DOHH2 (cell line): Measurements from ENCODE around the gene TRIP10.

Source experiments
- H3F3A ChIP-seq: fragments of 200-600 bp; sonication (generic), shearing (Covaris generic); 2 replicates; pipeline ENCODE4 v1.6.0; 2016; ENCODE audit warnings: antibody characterized with exemption, mild to moderate bottlenecking; ENCODE audit not compliant: control insufficient read depth, insufficient read depth
- H3K27ac ChIP-seq: fragments of 200-600 bp; sonication (generic); 2 replicates; pipeline ENCODE4 v1.5.1; 2014; ENCODE audit warnings: low read depth, mild to moderate bottlenecking, low read length, moderate library complexity
- H3K27me3 ChIP-seq: fragments of 200-600 bp; sonication (generic); 2 replicates; pipeline ENCODE4 v1.6.1; 2014; ENCODE audit warnings: mild to moderate bottlenecking, low read length, mixed read lengths; ENCODE audit not compliant: control insufficient read depth
- H3K36me3 ChIP-seq: fragments of 200-600 bp; sonication (generic); 2 replicates; pipeline ENCODE4 v1.6.1; 2014; ENCODE audit warnings: mild to moderate bottlenecking, low read length, moderate library complexity, mixed read lengths; ENCODE audit not compliant: control insufficient read depth
- H3K4me1 ChIP-seq: fragments of 200-600 bp; sonication (generic); 2 replicates; pipeline ENCODE4 v1.6.1; 2014; ENCODE audit warnings: mild to moderate bottlenecking, low read length, mixed read lengths; ENCODE audit not compliant: control insufficient read depth
- H3K4me2 ChIP-seq: fragments of 200-600 bp; sonication (generic); 2 replicates; pipeline ENCODE4 v1.6.0; 2014; ENCODE audit warnings: mild to moderate bottlenecking, low read length, moderate library complexity
- H3K4me3 ChIP-seq: fragments of 200-600 bp; sonication (generic); 2 replicates; pipeline ENCODE4 v1.5.1; 2014; ENCODE audit warnings: mild to moderate bottlenecking, low read length, mixed read lengths
- H3K79me2 ChIP-seq: fragments of 200-600 bp; sonication (generic); 2 replicates; pipeline ENCODE4 v1.6.1; 2014; ENCODE audit warnings: mild to moderate bottlenecking, low read length, mixed read lengths; ENCODE audit not compliant: control insufficient read depth
- H3K9me2 ChIP-seq: fragments of 200-600 bp; sonication (generic); replicated peaks from 2 replicates; pipeline ENCODE4 v1.6.1; 2014; ENCODE audit warnings: mild to moderate bottlenecking, low read length, mixed read lengths; ENCODE audit not compliant: control insufficient read depth
- H3K9me3 ChIP-seq: fragments of 200-600 bp; sonication (generic); 2 replicates; pipeline ENCODE4 v1.6.1; 2014; ENCODE audit warnings: antibody characterized with exemption, low read length, mixed read lengths; ENCODE audit not compliant: control insufficient read depth, insufficient read depth
- H4K20me1 ChIP-seq: fragments of 200-600 bp; sonication (generic); 2 replicates; pipeline ENCODE4 v1.6.0; 2014; ENCODE audit warnings: low read depth, mild to moderate bottlenecking, antibody characterized with exemption, low read length, moderate library complexity; ENCODE audit not compliant: control insufficient read depth, insufficient read depth
- CTCF ChIP-seq: fragments of 200-600 bp; sonication (generic); IDR thresholded peaks from one replicate; pipeline ENCODE4 v1.5.1; 2014; ENCODE audit warnings: antibody characterized with exemption, mild to moderate bottlenecking, low read depth, low read length; ENCODE audit not compliant: poor library complexity, severe bottlenecking
- EZH2phosphoT487 ChIP-seq: fragments of 200-600 bp; sonication (generic); IDR thresholded peaks from 2 replicates; pipeline ENCODE4 v1.6.1; 2017; ENCODE audit warnings: borderline replicate concordance, mild to moderate bottlenecking, antibody characterized with exemption, low read length, moderate library complexity, mixed read lengths

Gene TRIP10

DNA sequence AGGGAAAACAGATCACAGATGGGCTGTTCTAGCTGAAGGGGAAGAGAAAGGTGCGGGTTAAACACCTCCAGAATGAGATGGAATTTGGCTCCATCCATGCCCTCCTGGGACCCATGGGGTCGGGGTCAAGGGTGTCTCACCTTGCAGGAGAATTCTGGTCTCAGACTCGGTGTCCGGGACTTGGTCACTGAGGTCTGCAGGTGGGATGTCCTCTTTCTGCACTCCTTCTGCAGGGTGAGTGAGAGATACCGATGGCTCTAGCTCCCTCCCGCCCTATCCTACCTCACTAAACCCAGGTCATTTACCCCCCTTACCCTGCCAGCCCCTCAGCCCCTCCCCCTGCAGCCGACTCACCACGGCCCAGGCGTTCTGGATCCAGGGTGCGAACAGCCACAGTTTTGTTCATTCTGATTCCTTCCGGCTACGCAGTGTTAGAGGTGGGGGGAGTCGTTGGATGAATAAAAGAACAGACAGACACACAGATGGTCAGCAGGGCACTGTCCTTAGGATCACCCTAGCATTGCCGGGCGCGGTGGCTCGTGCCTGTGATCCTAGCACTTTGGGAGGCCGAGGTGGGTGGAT is 43.1 kb upstream of the TRIP10 start:
- Histone ChIP-seq H3K27me3 (no peaks in the 10 kb centered on the region), H3K9me3 (no peaks in the 10 kb centered on the region), H4K20me1 (no peaks in the 10 kb centered on the region), H3K79me2 (no peaks in the 10 kb centered on the region), H3K27ac (no peak overlapping the region), H3K4me1 (no peaks in the 10 kb centered on the region), H3K36me3 (no peaks in the 10 kb centered on the region), H3K4me3 (no peak overlapping the region), H3K4me2 (no peak overlapping the region), H3K9me2 (no peaks in the 10 kb centered on the region), H3F3A (no peaks in the 10 kb centered on the region)
- no peak for TF ChIP-seq CTCF
- TF ChIP-seq EZH2phosphoT487, result no peak

DNA sequence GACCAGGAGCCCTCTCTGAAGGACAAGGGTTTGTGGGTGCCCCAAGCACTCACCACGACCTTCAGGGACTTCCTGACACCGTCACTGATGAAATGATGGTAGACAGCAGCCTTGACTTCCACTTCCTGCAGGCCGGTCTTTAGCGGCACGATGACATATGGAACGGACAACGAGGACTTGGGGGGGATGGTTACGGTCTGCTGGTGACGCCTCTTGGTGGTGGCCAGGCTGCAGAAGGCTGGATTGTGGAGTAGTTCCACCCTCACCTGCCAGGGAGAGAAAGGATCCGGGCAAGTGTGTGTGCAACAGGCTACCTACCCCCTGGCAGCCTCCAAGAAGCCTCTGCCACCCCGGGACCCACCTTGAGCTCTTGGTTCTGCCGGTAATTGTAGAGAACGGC is 42.2 kb upstream of the TRIP10 start:
- Histone ChIP-seq H4K20me1 (no peaks in the 10 kb centered on the region), H3K4me3 (no peak overlapping the region), H3F3A (no peaks in the 10 kb centered on the region), H3K79me2 (no peaks in the 10 kb centered on the region), H3K9me2 (no peaks in the 10 kb centered on the region), H3K27me3 (no peaks in the 10 kb centered on the region), H3K4me1 (no peaks in the 10 kb centered on the region), H3K36me3 (no peaks in the 10 kb centered on the region), H3K9me3 (no peaks in the 10 kb centered on the region), H3K27ac (no peak overlapping the region), H3K4me2 (no peak overlapping the region)
- TF ChIP-seq CTCF, result no peak
- no peak for TF ChIP-seq EZH2phosphoT487

DNA sequence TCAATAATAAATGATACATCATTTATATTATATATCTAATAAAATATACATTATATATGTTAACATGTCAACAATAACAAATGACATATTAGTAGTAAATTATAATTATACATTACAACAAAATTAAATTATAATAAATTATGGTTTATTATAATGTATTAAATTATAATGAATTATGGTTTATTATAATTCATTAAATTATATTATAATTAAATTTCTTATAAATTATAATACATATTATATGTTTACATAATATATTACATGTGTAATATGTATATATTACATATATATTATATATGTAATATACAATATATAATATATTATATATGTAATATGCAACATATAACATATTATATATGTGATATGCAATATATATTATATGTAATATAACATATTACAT is 39.5 kb upstream of the TRIP10 start:
- Histone ChIP-seq H3K9me3 (no peaks in the 10 kb centered on the region), H3K4me3 (no peak overlapping the region), H3F3A (no peaks in the 10 kb centered on the region), H3K27me3 (no peaks in the 10 kb centered on the region), H3K79me2 (no peaks in the 10 kb centered on the region), H3K36me3 (no peaks in the 10 kb centered on the region), H3K27ac (no peak overlapping the region), H3K9me2 (no peaks in the 10 kb centered on the region), H4K20me1 (no peaks in the 10 kb centered on the region), H3K4me1 (no peaks in the 10 kb centered on the region), H3K4me2 (no peak overlapping the region)
- TF ChIP-seq CTCF (no peak), EZH2phosphoT487 (no peak)
